ENCODE results near the gene PAM. TPM values are rescaled to one million over a fixed set of nuclear protein-coding genes. Genes with fewer than 3 reads are reported as not detected.

Gene PAM
- total RNA-seq, 2 experiments from 2014 or later, result not detected

DNA sequence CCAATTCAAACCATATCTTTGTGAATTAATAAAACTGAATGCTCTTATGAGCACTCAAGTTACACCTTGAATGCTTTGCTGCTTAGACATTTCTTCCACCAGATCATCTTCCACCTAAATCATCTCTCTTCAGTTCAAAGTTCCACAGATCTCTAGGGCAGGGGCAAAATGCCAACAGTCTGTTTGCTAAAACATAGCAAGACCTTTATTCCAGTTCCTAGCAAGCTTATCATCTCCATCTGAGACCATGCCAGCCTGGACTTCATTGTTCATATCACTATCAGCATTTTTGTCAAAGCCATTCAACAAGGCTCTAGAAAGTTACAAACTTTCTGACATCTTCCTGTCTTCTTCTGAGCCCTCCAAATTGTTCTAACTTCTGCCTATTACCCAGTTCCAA is 245.0 kb downstream of the PAM start:
- no TSS peak for BruUV-seq (replicated peaks)
- Histone ChIP-seq H4K20me1 (ENCODE audit: insufficient read depth, low read length) (no peaks in the 10 kb centered on the region), H3K4me1 (ENCODE audit: insufficient read depth, low read length, poor library complexity, severe bottlenecking) (no peaks in the 10 kb centered on the region), H3K9me3 (ENCODE audit: low read length) (no peaks in the 10 kb centered on the region), H3K4me2 (ENCODE audit: low read length) (no peak overlapping the region), H3K36me3 (ENCODE audit: insufficient read depth, low read length) (no peaks in the 10 kb centered on the region), H3K79me2 (ENCODE audit: insufficient read depth, low read depth, low read length) (no peaks in the 10 kb centered on the region), H3K4me3 (ENCODE audit: low read depth, low read length, poor library complexity, severe bottlenecking) (no peak overlapping the region), H3K27ac (ENCODE audit: low read depth, low read length, poor library complexity, severe bottlenecking) (no peak overlapping the region), H2AFZ (ENCODE audit: low read length) (no peak overlapping the region), H3K9me2 (ENCODE audit: insufficient read depth, low read length) (no peaks in the 10 kb centered on the region)
- intact Hi-C loops (cut with micrococcal nuclease; ENCODE audit: unreplicated experiment), result no loop called here
- POLR2A ChIA-PET, result interaction anchor here (0.8 kb wide), 1 partner anchor 22 kb away, joined by 3 read pairs; no protein-coding TSS in a partner anchor
- TF ChIP-seq, protein P1, sequence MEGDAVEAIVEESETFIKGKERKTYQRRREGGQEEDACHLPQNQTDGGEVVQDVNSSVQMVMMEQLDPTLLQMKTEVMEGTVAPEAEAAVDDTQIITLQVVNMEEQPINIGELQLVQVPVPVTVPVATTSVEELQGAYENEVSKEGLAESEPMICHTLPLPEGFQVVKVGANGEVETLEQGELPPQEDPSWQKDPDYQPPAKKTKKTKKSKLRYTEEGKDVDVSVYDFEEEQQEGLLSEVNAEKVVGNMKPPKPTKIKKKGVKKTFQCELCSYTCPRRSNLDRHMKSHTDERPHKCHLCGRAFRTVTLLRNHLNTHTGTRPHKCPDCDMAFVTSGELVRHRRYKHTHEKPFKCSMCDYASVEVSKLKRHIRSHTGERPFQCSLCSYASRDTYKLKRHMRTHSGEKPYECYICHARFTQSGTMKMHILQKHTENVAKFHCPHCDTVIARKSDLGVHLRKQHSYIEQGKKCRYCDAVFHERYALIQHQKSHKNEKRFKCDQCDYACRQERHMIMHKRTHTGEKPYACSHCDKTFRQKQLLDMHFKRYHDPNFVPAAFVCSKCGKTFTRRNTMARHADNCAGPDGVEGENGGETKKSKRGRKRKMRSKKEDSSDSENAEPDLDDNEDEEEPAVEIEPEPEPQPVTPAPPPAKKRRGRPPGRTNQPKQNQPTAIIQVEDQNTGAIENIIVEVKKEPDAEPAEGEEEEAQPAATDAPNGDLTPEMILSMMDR (conservative IDR thresholded peaks at IDR 0.05; ENCODE audit: low read length), result no peak
- no peak for TF ChIP-seq EZH2phosphoT487 (IDR thresholded peaks at IDR 0.05; ENCODE audit: borderline replicate concordance, low read depth, low read length)
- no peak for DNase-seq (ENCODE audit: low spot score)
- CTCF ChIA-PET (ENCODE audit: unreplicated experiment), result no interaction called here

GRCh38 chr5:103003872-103004271 is 248.8 kb downstream of the PAM start:
- H3K9me2 ChIP-seq (ENCODE audit: insufficient read depth, low read length), result no peaks in the 10 kb centered on the region
- H4K20me1 ChIP-seq (ENCODE audit: insufficient read depth, low read length), result no peaks in the 10 kb centered on the region
- DNase-seq (ENCODE audit: low spot score), result no peak
- no peaks in the 10 kb centered on the region for H3K79me2 ChIP-seq (ENCODE audit: insufficient read depth, low read depth, low read length)
- CTCF ChIA-PET (ENCODE audit: unreplicated experiment), result no interaction called here
- no peak overlapping the region for H3K4me2 ChIP-seq (ENCODE audit: low read length)
- H3K27ac ChIP-seq (ENCODE audit: low read depth, low read length, poor library complexity, severe bottlenecking), result no peak overlapping the region
- no peaks in the 10 kb centered on the region for H3K36me3 ChIP-seq (ENCODE audit: insufficient read depth, low read length)
- no peaks in the 10 kb centered on the region for H3K4me1 ChIP-seq (ENCODE audit: insufficient read depth, low read length, poor library complexity, severe bottlenecking)
- no peaks in the 10 kb centered on the region for H3K9me3 ChIP-seq (ENCODE audit: low read length)
- no peak overlapping the region for H2AFZ ChIP-seq (ENCODE audit: low read length)
- no TSS peak for BruUV-seq (replicated peaks)
- no peak overlapping the region for H3K4me3 ChIP-seq (ENCODE audit: low read depth, low read length, poor library complexity, severe bottlenecking)
- POLR2A ChIA-PET, result interaction anchor here (0.7 kb wide), 1 partner anchor 1156 kb away, joined by 3 read pairs; no protein-coding TSS in a partner anchor
- intact Hi-C loops (cut with micrococcal nuclease; ENCODE audit: unreplicated experiment), result no loop called here
- no peak for TF ChIP-seq EZH2phosphoT487 (IDR thresholded peaks at IDR 0.05; ENCODE audit: borderline replicate concordance, low read depth, low read length)
- TF ChIP-seq, protein P1 (conservative IDR thresholded peaks at IDR 0.05; ENCODE audit: low read length), result no peak

DNA sequence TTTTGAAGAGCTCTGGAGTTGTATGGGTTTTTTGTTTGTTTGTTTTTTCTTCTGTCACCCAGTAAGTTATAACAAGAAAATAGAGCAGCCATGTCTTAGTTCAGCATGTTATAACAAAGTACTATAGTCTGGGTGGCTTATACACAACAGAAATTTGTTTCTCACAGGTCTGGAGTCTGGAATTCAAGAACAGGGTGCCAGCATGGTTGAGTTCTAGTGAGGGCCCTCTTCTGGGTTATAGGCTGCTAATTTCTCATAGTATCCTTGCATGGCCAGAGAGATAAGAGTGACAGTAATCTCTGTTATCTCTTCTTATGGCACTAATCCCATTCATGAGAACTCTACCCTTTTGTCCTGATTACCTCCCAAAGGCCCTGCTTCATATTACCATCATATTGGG is 250.2 kb downstream of the PAM start:
- BruUV-seq (replicated peaks), result no TSS peak
- CTCF ChIA-PET (ENCODE audit: unreplicated experiment), result no interaction called here

More for the DNA sequence above, 250.2 kb downstream of the PAM start:
- TF ChIP-seq, protein P1 (conservative IDR thresholded peaks at IDR 0.05; ENCODE audit: low read length), result no peak
- no peak for TF ChIP-seq EZH2phosphoT487 (IDR thresholded peaks at IDR 0.05; ENCODE audit: borderline replicate concordance, low read depth, low read length)
- no peaks in the 10 kb centered on the region for H3K36me3 ChIP-seq (ENCODE audit: insufficient read depth, low read length)
- no peak overlapping the region for H3K27ac ChIP-seq (ENCODE audit: low read depth, low read length, poor library complexity, severe bottlenecking)
- H3K4me3 ChIP-seq (ENCODE audit: low read depth, low read length, poor library complexity, severe bottlenecking), result no peak overlapping the region
- DNase-seq (ENCODE audit: low spot score), result no peak
- H3K9me3 ChIP-seq (ENCODE audit: low read length), result no peaks in the 10 kb centered on the region
- H3K9me2 ChIP-seq (ENCODE audit: insufficient read depth, low read length), result no peaks in the 10 kb centered on the region; the same call in 1 of the 2 replicates
- no peaks in the 10 kb centered on the region for H3K79me2 ChIP-seq (ENCODE audit: insufficient read depth, low read depth, low read length)
- POLR2A ChIA-PET, result no interaction called here
- no peak overlapping the region for H3K4me2 ChIP-seq (ENCODE audit: low read length)
- intact Hi-C loops (cut with micrococcal nuclease; ENCODE audit: unreplicated experiment), result no loop called here
- H2AFZ ChIP-seq (ENCODE audit: low read length), result no peak overlapping the region
- H3K4me1 ChIP-seq (ENCODE audit: insufficient read depth, low read length, poor library complexity, severe bottlenecking), result no peaks in the 10 kb centered on the region
- no peaks in the 10 kb centered on the region for H4K20me1 ChIP-seq (ENCODE audit: insufficient read depth, low read length)

All from OCI-LY7 (cell line).